Measurements from ENCODE around the gene COX8A. TPM values are rescaled to one million over a fixed set of nuclear protein-coding genes. Genes with fewer than 3 reads are reported as not detected.

COX8A gene
- total RNA-seq, 1 donor from 2014 or later, result 520 TPM

- no peak for DNase-seq (ENCODE audit: low spot score in 2 of 2)
- no peaks in the 10 kb centered on the region for H3K9me3 ChIP-seq
- intact Hi-C loops (cut with DNase I), result no loop called here
- H3K4me1 ChIP-seq, result no peaks in the 10 kb centered on the region
- no peaks in the 10 kb centered on the region for H3K27me3 ChIP-seq
- no peak overlapping the region for H3K4me3 ChIP-seq
- H3K27ac ChIP-seq, result no peak overlapping the region
- H3K36me3 ChIP-seq, result no peaks in the 10 kb centered on the region
- no peak for TF ChIP-seq CTCF (IDR thresholded peaks at IDR 0.05)
These were observed 39.9 kb downstream of the COX8A start for GRCh38 chr11:64014356-64014755.

- H3K4me3 ChIP-seq, result no peak overlapping the region
- H3K36me3 ChIP-seq, result no peaks in the 10 kb centered on the region
- no peaks in the 10 kb centered on the region for H3K27me3 ChIP-seq
- TF ChIP-seq CTCF (IDR thresholded peaks at IDR 0.05), result no peak
- H3K4me1 ChIP-seq, result no peaks in the 10 kb centered on the region
- H3K9me3 ChIP-seq, result no peaks in the 10 kb centered on the region
- intact Hi-C loops (cut with DNase I), result no loop called here
- no peak overlapping the region for H3K27ac ChIP-seq
- no peak for DNase-seq (ENCODE audit: low spot score in 2 of 2)
These were observed 41.1 kb downstream of the COX8A start for GRCh38 chr11:64015510-64015909.

- intact Hi-C loops (cut with DNase I), result no loop called here
- H3K36me3 ChIP-seq, result no peaks in the 10 kb centered on the region
- no peaks in the 10 kb centered on the region for H3K4me1 ChIP-seq
- no peak for TF ChIP-seq CTCF (IDR thresholded peaks at IDR 0.05)
- H3K27ac ChIP-seq, result no peak overlapping the region
- no peaks in the 10 kb centered on the region for H3K9me3 ChIP-seq
- H3K4me3 ChIP-seq, result no peak overlapping the region
- DNase-seq (ENCODE audit: low spot score in 2 of 2), result no peak
- H3K27me3 ChIP-seq, result no peaks in the 10 kb centered on the region
These were observed 41.8 kb downstream of the COX8A start for GRCh38 chr11:64015935-64016845.

- intact Hi-C loops (cut with DNase I), result no loop called here
These were observed 43.5 kb downstream of the COX8A start for GRCh38 chr11:64017945-64018224.

GRCh38 chr11:64018310-64018709 lies 43.9 kb downstream of the COX8A start:
- Histone ChIP-seq H3K27me3 (no peaks in the 10 kb centered on the region), H3K27ac (no peak overlapping the region), H3K4me1 (no peaks in the 10 kb centered on the region), H3K4me3 (no peak overlapping the region), H3K9me3 (no peaks in the 10 kb centered on the region), H3K36me3 (no peaks in the 10 kb centered on the region)
- TF ChIP-seq CTCF (IDR thresholded peaks at IDR 0.05), result no peak
- intact Hi-C loops (cut with DNase I), result no loop called here
- no peak for DNase-seq (ENCODE audit: low spot score in 2 of 2)

More at GRCh38 chr11:64017945-64018224, 43.5 kb downstream of the COX8A start:
- Histone ChIP-seq H3K4me3 (no peak overlapping the region), H3K9me3 (no peaks in the 10 kb centered on the region), H3K27ac (no peak overlapping the region), H3K27me3 (no peaks in the 10 kb centered on the region), H3K4me1 (no peaks in the 10 kb centered on the region), H3K36me3 (no peaks in the 10 kb centered on the region)
- DNase-seq (ENCODE audit: low spot score in 2 of 2), result no peak
- no peak for TF ChIP-seq CTCF (IDR thresholded peaks at IDR 0.05)
